Dedifferentiated amniotic fluid mesenchymal stem cell (primary cell): ENCODE results near the gene ICAM5.

ENCODE experiments used
- DNase-seq: peaks from one replicate; pipeline ENCODE4 v3.0.0-alpha.2; 2016; ENCODE audit errors: extremely low spot score

The ICAM5 gene

DNA sequence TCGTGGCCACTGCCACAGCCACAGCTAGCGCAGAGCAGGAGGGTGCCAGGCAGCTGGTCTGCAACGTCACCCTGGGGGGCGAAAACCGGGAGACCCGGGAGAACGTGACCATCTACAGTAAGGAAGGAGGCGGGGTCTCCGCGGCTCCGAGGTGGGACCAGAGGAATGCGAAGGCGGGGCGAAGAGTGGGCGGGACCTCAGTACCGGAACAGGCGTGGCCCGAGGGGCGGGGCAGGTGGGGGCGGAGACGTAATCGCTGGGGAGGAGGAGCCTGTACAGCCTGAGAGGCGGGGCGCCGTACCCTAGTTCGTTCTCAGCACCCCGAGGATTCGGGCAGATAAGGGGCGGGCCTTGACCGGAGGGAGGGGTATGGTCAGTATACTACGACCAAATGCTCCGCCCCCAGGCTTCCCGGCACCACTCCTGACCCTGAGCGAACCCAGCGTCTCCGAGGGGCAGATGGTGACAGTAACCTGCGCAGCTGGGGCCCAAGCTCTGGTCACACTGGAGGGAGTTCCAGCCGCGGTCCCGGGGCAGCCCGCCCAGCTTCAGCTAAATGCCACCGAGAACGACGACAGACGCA, 2.5 kb downstream of the ICAM5 start:
- DNase-seq, result peak; percentile 37

DNA sequence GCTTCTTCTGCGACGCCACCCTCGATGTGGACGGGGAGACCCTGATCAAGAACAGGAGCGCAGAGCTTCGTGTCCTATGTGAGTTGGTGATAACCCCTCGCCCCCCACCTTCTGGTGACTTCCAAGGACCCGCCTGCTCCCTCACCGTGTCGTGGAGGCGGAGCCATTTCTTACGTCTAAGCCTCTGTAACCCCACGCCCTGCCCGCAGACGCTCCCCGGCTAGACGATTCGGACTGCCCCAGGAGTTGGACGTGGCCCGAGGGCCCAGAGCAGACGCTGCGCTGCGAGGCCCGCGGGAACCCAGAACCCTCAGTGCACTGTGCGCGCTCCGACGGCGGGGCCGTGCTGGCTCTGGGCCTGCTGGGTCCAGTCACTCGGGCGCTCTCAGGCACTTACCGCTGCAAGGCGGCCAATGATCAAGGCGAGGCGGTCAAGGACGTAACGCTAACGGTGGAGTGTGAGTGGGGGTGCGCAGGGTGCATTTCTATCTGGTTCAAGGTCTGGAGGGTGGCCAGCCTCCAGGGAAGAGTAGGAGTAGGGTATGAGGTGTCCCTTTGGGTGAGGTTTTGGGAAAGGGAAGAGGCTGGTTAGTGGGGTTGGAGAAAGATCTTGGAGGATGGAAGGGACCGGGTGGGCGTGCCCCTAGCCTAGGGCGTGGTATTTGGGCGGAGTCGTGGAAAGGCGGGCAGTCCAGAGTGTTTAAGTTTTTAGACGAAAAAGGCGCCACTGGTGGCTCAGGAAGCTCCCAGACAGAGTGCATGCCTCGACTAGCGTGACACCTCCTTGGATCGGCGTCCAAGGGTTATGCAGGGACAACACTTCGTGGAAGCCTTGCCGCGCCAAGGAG, 3.3 kb downstream of the ICAM5 start:
- no peak for DNase-seq

GRCh38 chr19:10293637-10294367, 4.0 kb downstream of the ICAM5 start:
- DNase-seq, result no peak

GRCh38 chr19:10294368-10294697, 4.6 kb downstream of the ICAM5 start:
- DNase-seq, result no peak

DNA sequence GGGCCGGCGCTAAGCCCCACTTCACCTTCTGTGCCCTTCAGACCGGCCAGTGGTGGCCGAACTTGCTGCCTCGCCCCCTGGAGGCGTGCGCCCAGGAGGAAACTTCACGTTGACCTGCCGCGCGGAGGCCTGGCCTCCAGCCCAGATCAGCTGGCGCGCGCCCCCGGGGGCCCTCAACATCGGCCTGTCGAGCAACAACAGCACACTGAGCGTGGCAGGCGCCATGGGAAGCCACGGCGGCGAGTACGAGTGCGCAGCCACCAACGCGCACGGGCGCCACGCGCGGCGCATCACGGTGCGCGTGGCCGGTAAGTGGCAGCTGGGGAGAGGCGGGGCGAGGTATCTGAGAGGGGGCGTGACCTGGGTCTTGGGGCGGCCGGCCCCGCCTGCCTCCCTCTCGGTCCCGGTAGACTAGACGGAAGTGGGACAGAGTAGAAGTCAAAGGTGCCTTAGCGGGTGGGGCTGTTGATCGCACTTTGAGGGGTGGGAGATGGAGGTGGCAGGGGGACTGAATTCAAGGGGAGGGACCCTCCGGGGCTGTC, 5.6 kb downstream of the ICAM5 start:
- DNase-seq, result no peak

GRCh38 chr19:10295847-10296591, 6.3 kb downstream of the ICAM5 start:
- no peak for DNase-seq

DNA sequence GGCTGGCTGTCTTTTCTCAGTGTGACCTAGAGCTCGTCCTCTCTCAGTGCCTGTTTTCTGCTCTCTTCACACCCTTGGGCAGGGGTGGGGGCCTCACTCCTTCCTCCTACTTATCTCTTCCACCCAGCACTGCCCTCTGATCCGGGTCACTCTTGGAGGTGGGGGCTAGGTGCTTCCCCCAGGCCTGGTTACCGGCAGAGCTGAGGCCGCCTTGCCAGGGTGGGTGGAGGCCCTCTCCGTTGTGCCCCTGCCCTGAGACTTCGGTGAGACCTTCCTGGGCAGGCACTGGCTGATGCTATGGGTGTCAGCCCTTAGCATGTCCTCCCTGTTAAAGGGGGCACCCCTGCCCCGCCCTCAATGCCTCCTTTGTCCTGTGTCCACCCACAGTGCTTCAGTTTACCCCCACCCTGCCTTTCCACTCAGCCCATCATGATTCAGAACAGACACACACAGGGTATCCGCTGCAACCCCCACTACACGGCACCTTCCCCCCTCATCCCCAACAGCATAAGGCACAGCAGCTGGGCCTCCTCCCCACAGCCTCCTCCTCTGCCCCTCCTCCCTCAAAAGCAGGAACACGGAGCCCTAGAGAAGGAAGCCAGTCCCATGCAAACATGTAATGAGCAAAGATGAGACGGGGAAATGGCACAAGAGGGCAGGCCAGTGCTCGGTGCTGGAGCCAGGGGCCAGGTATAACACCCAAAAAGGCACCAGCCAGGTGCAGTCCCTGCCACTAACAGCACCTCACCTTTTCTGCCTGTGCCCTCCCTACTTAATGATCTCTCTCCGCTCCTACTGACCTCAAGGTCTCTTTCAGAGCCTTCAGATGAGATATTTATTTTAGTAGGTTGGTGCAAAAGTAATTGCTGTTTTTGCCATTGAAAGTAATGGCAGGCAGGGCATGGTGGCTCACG, 10.1 kb downstream of the ICAM5 start:
- no peak for DNase-seq

GRCh38 chr19:10305139-10305806, 15.5 kb downstream of the ICAM5 start:
- no peak for DNase-seq

DNA sequence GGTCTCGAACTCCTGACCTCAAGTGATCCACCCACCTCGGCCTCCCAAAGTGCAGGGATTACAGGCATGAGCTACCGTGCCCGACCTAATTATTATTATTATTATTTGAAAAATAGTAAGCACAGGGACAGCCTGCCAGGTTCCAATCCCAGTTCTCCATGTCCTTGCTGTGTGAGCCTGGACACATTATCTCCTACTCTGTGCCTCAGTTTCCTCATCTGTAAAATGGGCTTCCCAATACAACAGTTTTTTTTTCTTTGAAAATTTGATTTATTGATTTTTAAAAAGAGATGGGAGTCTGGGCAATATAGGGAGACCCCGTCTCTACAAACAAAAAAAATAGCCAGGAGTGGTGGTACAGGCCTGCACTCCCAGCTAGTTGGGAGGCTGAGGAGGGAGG, 16.6 kb downstream of the ICAM5 start:
- DNase-seq, result no peak

- no peak for DNase-seq
Observed at GRCh38 chr19:10309423-10309822, 19.7 kb downstream of the ICAM5 start, which contains the start of gene ZGLP1. Gene ZGLP1 (minus strand): TSS chr19:10309815.

DNA sequence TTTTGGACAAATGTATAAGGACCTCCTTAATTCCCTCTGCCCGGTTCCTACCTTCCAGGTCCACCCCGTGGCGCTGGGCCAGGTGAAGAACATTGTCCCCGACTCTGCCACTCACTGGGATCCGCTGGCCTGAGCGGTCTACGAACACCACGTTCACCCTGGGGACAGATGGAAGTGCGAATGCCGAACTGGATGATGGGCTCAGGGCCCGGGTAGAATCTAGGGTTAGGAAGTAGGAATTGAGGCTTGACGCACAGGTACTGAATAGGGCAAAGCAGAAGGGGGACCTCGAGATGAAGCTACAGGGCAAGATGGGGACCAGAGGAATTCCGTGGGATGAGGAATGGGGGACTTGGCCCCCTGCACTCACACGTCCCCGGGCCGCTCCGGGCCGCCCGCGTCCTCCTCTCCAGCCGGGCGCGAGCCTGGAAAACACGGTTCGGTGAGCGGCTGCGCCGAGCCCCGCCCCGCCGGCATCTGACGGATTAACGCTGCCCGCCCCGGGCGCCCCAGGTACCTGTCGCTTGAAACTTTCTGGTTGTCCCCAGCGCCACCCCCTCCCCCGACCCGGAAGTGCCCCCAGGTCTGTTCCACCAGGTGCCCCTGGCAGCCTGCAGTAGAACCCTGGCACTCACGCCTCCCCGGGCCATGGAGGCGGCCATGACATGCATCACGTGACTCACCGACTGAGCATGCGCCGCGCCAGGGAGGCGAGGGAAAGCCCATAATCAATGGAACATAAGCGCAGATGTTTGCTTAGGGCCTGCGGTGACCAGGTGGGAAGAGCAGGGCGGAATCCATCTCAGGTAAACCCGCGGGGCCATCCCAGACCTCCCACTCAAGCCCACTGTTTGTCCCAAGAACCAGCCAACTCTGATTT, 25.8 kb downstream of the ICAM5 start, which contains the start of gene FDX2:
FDX2 (minus strand) TSS at position 681 of the 880 bp plus-strand sequence; CDS start at position 662, 19 bp downstream.
- peak; percentile 68 for DNase-seq

DNA sequence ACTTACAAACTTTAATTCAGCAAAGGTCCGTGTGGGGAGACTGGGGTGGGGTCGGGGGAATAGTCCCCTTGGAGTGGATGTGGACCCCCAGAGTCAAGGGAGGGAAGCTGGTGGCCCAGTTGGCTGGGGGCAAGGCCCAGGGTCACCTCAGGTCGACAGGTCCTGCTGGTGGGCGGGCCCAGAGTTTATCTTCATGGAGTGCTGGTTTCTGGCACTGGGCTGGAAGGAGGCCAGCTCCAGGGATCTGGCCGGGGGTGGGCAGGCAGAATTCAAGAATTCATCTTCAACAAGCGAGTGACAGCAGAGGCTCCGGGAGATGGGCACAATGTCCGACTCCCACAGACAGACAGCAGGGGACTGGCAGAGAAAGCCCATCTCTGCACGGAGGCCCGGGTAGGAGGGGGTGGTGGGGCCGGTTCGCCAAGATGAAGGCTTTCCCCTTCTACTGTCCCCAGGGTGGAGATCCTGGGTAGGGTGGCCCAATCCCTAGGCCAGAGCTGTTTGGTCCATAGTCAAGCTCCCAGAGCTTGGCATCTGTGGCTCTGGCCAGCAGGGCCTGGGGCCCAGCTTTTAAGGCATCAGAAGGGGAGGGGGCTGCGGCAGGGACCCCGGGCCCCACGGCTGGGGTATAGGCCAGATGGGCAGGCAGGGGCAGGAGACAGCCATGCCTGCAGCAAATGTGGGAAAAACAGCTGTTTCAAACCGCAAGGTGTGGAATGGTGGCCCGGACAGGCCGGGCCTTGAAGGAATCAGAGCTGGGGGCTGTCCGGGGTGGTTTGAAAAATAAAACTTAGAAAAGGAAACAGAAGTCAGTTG, 26.7 kb downstream of the ICAM5 start:
- DNase-seq, result no peak

DNA sequence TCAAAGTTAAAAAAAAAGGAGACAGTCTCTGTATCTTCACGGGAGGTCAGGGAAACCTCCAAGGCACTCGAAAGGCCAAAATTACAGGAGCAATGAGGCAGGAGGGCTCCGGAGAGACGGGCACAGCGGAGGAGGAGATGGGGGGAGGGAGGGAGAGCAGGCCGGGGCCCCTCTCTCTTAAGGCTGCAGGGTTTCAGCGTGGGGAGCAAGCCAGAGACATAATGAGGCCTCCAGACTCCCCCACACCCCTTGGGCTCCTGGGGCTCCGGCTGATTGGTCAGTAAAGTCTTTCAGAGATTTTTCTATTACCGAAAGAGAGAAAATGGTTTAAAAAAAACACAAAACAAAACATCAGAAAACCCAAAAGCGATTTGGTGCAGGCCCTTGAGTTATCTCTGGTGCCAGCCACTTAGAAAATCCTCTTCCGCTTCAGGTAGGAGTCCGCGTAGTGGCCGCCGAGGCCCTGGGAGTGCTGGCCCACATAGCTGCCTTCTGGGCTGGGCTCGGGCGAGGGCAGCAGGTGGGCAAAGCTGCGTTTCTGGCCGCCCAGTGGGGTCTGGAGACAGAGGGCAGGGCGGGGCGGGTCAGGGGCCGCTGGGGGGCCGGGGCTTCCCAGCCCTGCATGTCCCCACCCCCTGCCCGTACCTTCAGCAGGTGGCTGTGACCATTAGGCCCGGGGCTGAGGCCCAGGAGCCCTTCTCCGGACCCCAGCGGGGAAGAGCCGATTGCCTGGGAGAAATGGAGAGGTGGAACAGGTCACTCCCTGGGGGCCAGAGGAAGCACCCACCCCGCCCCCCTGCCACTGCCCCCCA, 27.5 kb downstream of the ICAM5 start:
- no peak for DNase-seq

DNA sequence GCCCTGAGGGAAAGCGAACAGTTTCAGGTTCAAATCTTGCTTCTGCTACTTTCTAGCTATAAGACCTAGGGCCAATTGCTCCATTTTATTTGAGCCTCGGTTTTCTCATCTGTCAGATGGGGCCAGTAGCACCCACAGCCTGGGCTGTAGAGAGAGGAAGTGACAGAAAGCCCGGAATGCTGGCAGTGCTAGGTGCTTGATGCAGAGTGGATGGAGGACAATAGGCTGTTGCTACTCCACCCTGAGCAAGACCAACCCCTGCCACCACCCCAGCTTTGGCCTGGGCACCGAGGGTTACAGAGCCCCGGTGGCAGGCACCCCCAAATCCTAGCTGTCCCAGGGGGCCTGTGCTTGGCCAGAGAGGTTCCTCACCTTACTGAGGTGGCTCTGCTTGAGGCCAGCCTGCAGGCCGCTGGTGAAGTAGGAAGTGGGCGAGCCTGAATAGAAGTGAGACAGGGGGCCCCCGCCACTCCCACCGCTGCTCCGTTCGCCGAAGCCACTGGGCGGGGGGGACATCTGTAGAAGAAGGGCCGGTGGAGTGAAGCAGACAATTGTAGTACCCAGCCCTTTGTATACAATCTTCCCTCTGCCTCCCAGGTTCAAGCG, 28.2 kb downstream of the ICAM5 start:
- DNase-seq, result no peak

- no peak for DNase-seq
Observed at GRCh38 chr19:10318807-10319682, 29.3 kb downstream of the ICAM5 start.
